Esophagus squamous epithelium (tissue), 5 donors: ENCODE measurements around the gene SLC4A7. TPM values are rescaled to one million over a fixed set of nuclear protein-coding genes. Genes with fewer than 3 reads are reported as not detected.

ENCODE experiments used
- DNase-seq: peaks from one replicate; lab custom pipeline; 2025; lab: John Stamatoyannopoulos, UW
- H3K27ac ChIP-seq, 4 donors: fragments of 200-600 bp; sonication (generic); one replicate each; pipeline ENCODE4 v1.5.1; 2016 to 2019; ENCODE audit warnings: mild to moderate bottlenecking in 1 of 4
- H3K27me3 ChIP-seq, 4 donors: fragments of 200-600 bp; sonication (generic); 1 replicate in 3 of 4; 2 replicates in 1 of 4; pipeline versions ENCODE4 v1.5.1 to v1.6.0; 2017 to 2021; ENCODE audit warnings: antibody characterized with exemption in 1 of 4
- H3K36me3 ChIP-seq, 3 donors: fragments of 200-600 bp; sonication (generic); one replicate each; pipeline ENCODE4 v1.5.1; 2016 to 2019
- H3K4me1 ChIP-seq, 3 donors: fragments of 200-600 bp; sonication (generic); one replicate each; pipeline ENCODE4 v1.5.1; 2017 to 2019
- H3K4me3 ChIP-seq, 4 donors: fragments of 200-600 bp; sonication (generic); 1 replicate in 3 of 4; 2 replicates in 1 of 4; pipeline ENCODE4 v1.5.1; 2016 to 2019; ENCODE audit warnings: mild to moderate bottlenecking in 2 of 4, moderate library complexity in 1 of 4
- H3K9me3 ChIP-seq, 3 donors: fragments of 200-600 bp; sonication (generic); one replicate each; pipeline ENCODE4 v1.5.1; 2016 to 2019
- POLR2A ChIP-seq, 4 donors: fragments of 450-650 bp; IDR thresholded peaks; one replicate each; pipeline ENCODE4 v1.6.1; 2017; ENCODE audit warnings: antibody characterized with exemption in 4 of 4, mild to moderate bottlenecking in 4 of 4, moderate library complexity in 3 of 4
- WGBS, 2 donors: methylation state at CpG; one replicate each; pipeline ENCODE4 v1.1.5; 2018; 5-methylcytosine and 5-hydroxymethylcytosine counted together
- intact Hi-C: fragments of 100-400 bp; cut with DNase I; formaldehyde crosslinking; loops from one replicate; pipeline ENCODE4 v1.15.0; 2022
- total RNA-seq, 4 donors: library from RNA; depleted of rRNA; stranded (reverse); fragments of >200 nt; gene quantifications; one replicate each; pipeline ENCODE4 v1.1.0, GENCODE V29; 2016
- TF ChIP-seq, protein P1 (sequence below), 6 experiments: fragments of 450-650 bp in 4 of 6; fragments of 200-600 bp in 2 of 6; sonication (generic) in 2 of 6; IDR thresholded peaks; one replicate each; pipeline ENCODE4 v1.5.1; 2016 to 2019; ENCODE audit warnings: antibody characterized with exemption in 6 of 6, mild to moderate bottlenecking in 4 of 6, moderate library complexity in 4 of 6
- donor health status: DM: yes; HTN: yes; CAD: no.

SLC4A7 gene
- total RNA-seq, 4 donors from 2014 or later = 17.2 to 50.4 (median 30.5) TPM

DNA sequence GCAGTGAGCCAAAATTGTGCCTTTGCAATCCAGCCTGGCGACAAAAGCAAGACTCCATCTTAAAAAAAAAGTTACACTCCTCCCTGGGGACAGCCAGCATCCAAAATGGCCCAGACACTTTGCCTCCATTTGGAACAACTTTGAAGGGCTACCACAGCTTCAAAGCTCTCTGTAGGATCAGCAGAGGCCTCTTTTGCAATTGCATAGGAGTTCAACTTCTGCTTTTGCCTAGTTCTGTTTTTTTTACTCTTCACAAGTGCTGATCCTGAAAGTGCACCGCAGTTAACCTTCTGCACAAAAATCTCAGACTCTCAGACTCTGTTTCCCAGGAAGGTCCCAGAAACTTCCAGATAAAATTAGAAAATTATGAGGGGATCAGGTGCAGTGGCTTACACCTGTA is 25.2 kb upstream of the SLC4A7 start:
- WGBS, 2 donors = 89 to 100% methylated on average over 2 of the region's 2 CpGs
- TF ChIP-seq, protein P1, sequence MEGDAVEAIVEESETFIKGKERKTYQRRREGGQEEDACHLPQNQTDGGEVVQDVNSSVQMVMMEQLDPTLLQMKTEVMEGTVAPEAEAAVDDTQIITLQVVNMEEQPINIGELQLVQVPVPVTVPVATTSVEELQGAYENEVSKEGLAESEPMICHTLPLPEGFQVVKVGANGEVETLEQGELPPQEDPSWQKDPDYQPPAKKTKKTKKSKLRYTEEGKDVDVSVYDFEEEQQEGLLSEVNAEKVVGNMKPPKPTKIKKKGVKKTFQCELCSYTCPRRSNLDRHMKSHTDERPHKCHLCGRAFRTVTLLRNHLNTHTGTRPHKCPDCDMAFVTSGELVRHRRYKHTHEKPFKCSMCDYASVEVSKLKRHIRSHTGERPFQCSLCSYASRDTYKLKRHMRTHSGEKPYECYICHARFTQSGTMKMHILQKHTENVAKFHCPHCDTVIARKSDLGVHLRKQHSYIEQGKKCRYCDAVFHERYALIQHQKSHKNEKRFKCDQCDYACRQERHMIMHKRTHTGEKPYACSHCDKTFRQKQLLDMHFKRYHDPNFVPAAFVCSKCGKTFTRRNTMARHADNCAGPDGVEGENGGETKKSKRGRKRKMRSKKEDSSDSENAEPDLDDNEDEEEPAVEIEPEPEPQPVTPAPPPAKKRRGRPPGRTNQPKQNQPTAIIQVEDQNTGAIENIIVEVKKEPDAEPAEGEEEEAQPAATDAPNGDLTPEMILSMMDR (IDR thresholded peaks at IDR 0.05) = no peak
- TF ChIP-seq POLR2A (IDR thresholded peaks at IDR 0.05) = no peak

GRCh38 chr3:27508424-27508823 is 24.2 kb upstream of the SLC4A7 start:
- no peak overlapping the region for H3K4me3 ChIP-seq

More for the DNA sequence above, 25.2 kb upstream of the SLC4A7 start:
- no peak overlapping the region for H3K4me3 ChIP-seq
- no peak for DNase-seq
- H3K27ac ChIP-seq = no peak overlapping the region
- H3K27me3 ChIP-seq = no peaks in the 10 kb centered on the region
- no peaks in the 10 kb centered on the region for H3K9me3 ChIP-seq
- peaks cover 0 to 26% (median 0%) of the 10 kb centered on the region in 3 donors for H3K4me1 ChIP-seq
- intact Hi-C loops = no loop called here
- no peaks in the 10 kb centered on the region for H3K36me3 ChIP-seq

GRCh38 chr3:27507515-27508266 is 23.5 kb upstream of the SLC4A7 start:
- Histone ChIP-seq H3K27me3 (no peaks in the 10 kb centered on the region), H3K27ac (peak overlapping the region in 2 of 4 donors; percentile 18 to 48), H3K9me3 (no peaks in the 10 kb centered on the region), H3K36me3 (no peaks in the 10 kb centered on the region), H3K4me1 (peaks cover 0 to 26% (median 0%) of the 10 kb centered on the region in 3 donors), H3K4me3 (no peak overlapping the region)
- DNase-seq = no peak
- intact Hi-C loops = no loop called here
- TF ChIP-seq, protein P1 (IDR thresholded peaks at IDR 0.05) = no peak
- no peak for TF ChIP-seq POLR2A (IDR thresholded peaks at IDR 0.05)
- 27 to 33% methylated on average over 2 of the region's 2 CpGs for WGBS, 2 donors

More at GRCh38 chr3:27508424-27508823, 24.2 kb upstream of the SLC4A7 start:
- DNase-seq = no peak
- Histone ChIP-seq H3K27ac (no peak overlapping the region), H3K27me3 (no peaks in the 10 kb centered on the region), H3K36me3 (no peaks in the 10 kb centered on the region), H3K4me1 (peaks cover 0 to 26% (median 0%) of the 10 kb centered on the region in 3 donors), H3K9me3 (no peaks in the 10 kb centered on the region)
- WGBS, 2 donors = 88 to 92% methylated on average over 2 of the region's 2 CpGs
- no peak for TF ChIP-seq POLR2A (IDR thresholded peaks at IDR 0.05)
- TF ChIP-seq, protein P1 (IDR thresholded peaks at IDR 0.05) = no peak
- intact Hi-C loops = no loop called here

- Histone ChIP-seq H3K36me3 (no peaks in the 10 kb centered on the region), H3K9me3 (no peaks in the 10 kb centered on the region), H3K4me1 (peaks cover 0 to 21% (median 0%) of the 10 kb centered on the region in 3 donors), H3K4me3 (no peak overlapping the region), H3K27ac (peak overlapping the region in 2 of 4 donors; percentile 18 to 48), H3K27me3 (no peaks in the 10 kb centered on the region)
- intact Hi-C loops = no loop called here
- TF ChIP-seq, protein P1 (IDR thresholded peaks at IDR 0.05) = no peak
- TF ChIP-seq POLR2A (IDR thresholded peaks at IDR 0.05) = no peak
- DNase-seq = no peak
- whole genome bisulfite sequencing, 2 donors = 37 to 39% methylated on average over 1 of the region's 1 CpG
These were observed 22.9 kb upstream of the SLC4A7 start for GRCh38 chr3:27507111-27507510.

DNA sequence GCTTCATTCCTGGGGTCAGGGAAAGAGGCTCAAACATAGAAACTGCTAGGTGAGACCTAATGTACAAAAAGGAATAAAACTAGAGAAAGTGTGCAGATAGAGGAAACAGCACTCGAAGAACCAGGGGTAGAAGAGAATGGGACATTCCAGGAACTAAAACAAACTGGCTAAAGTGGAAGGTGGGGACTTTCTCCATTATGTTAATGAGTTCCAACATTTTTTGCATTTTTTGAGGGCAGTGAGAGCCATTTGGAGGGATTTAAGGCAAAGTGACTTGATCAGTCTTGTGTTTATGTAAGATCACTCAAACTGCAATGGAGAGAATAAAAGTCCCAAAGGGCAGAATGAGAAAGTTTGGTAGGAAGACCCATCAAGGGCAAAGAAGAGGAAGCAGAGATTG is 20.6 kb upstream of the SLC4A7 start:
- 92 to 96% methylated on average over 1 of the region's 1 CpG for WGBS, 2 donors
- Histone ChIP-seq H3K9me3 (no peaks in the 10 kb centered on the region), H3K4me1 (peaks cover 0 to 20% (median 0%) of the 10 kb centered on the region in 3 donors), H3K27me3 (no peaks in the 10 kb centered on the region), H3K4me3 (no peak overlapping the region), H3K36me3 (no peaks in the 10 kb centered on the region), H3K27ac (no peak overlapping the region)
- intact Hi-C loops = no loop called here
- TF ChIP-seq, protein P1 (IDR thresholded peaks at IDR 0.05) = no peak
- no peak for TF ChIP-seq POLR2A (IDR thresholded peaks at IDR 0.05)
- DNase-seq = no peak
